GM19463 (cell line): ENCODE measurements around the gene TUT7.
"Not testable (repeated sequence)": the region's sequence is repeated elsewhere in the genome, so short reads cannot be mapped to it uniquely, and the experiment has no call there.

ENCODE experiments used
- ATAC-seq: cut with Tn5 transposase; IDR thresholded peaks from one replicate; pipeline ENCODE4 v1.9.1; 2021; ENCODE audit warnings: mild to moderate bottlenecking, moderate library complexity; ENCODE audit not compliant: unreplicated experiment

Gene TUT7

GRCh38 chr9:86354011-86354817, at the start of gene TUT7:
TUT7 (minus strand) TSS chr9:86354410; CDS start chr9:86353199, 1,211 bp downstream.
- ATAC-seq, result peak; percentile 78

DNA sequence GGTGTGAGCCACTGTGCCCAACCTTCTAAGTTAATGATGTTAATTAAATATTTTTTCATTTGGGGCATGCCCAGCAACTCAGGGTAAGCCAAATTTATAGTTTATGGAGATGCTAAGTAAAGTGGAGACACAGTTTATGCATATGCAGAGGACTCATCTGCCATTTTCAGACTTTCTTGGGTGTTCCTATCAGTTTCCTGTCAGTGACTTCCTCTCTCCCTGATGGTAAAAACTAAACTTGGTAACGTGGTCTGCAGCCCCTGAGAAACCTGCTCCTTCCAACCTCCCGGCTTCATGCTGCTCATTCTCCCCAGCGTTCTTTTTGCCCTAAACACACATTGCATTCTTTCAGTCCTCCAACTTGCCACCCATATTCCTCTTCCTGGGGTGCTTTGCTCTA, 48.4 kb upstream of the TUT7 start:
- no peak for ATAC-seq

- no peak for ATAC-seq
These were observed 42.2 kb upstream of the TUT7 start for GRCh38 chr9:86396412-86396811.

GRCh38 chr9:86390184-86390583, 36.0 kb upstream of the TUT7 start:
- ATAC-seq, result not testable (repeated sequence)

- ATAC-seq, result no peak
These were observed 35.4 kb upstream of the TUT7 start for GRCh38 chr9:86389628-86390027.

DNA sequence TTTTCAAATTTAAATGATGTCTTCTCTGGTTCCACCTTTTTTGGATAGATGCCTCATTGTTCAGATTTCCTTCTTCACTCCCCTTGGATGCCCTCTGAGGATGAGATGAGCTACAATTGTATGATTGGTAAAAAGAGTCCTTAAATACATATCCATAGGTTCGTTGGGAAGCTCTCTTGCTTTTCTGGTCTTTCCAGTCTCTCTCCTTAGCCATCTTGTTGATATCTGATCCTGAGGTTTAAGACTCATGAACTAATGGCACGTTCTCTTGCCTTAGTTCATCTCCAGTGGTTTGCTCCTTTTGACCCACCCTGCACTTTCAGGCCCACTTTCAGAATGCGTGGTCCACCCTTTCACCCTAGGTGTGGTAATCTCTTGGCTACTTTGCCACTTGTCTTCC, 33.2 kb upstream of the TUT7 start:
- no peak for ATAC-seq

GRCh38 chr9:86383000-86383399, 28.8 kb upstream of the TUT7 start:
- ATAC-seq, result not testable (repeated sequence)

DNA sequence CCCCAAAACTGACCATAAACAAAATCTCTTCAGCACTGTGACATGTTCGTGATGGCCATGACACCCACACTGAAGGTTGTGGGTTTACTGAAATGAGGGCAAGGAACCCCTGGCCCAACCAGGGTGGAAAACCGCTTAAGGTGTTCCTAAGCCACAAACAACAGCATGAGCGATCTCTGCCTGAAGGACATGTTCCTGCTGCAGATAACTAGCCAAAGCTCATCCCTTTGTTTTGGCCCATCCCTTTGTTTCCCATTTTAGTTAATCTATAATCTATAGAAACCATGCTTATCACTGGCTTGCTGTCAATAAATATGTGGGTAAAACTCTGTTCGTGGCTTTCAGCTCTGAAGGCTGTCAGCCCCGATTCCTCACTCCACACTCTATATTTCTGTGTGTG, 21.8 kb upstream of the TUT7 start:
- no peak for ATAC-seq

DNA sequence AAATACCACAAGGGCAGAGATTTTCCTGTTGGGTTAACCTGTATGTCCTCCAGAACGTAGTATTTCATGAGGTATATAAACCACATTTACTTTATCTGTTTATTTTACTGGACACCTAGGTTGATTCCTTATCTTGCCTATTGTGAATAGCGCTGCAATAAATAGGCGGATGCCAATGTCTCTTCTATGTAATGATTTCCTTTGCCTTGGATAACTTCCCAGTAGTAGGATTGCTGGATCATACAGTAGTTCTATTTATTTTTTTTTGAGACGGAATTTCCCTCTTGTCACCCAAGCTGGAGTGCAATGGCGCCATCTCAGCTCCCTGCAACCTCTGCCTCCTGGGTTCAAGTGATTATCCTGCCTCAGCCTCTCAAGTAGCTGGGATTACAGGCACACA, 15.6 kb upstream of the TUT7 start:
- ATAC-seq, result no peak

DNA sequence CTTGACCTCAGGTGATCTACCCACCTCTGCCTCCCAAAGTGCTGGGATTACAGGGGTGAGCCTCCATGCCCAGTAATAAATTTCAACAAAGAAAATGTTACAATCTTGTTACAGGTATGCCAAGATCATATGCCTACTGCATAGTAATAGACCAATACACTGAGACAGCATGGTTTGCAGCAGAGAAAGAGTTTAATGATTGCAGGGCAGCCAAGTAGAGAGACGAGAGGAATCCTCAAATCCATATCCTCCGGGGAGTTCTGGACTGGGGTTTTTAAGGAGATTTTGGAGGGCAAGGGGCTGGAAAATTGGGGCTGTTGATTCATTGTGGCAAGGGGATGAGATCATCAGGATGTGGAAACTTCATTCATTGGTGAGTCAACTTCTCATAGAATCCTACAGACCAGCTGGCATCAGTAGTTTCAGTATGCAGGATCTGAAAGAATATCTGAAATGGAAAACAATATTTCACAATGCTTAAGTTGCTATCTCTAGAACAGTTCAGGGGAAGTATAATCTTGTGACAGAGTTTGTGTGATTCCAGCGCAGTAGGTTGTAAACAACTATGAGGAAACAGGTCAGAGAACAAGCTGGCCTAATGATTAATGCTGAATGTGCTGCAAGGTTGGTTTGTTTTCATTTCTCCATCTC, 14.8 kb upstream of the TUT7 start:
- no peak for ATAC-seq

- no peak for ATAC-seq
These were observed 7.0 kb upstream of the TUT7 start for GRCh38 chr9:86361176-86361575.

- ATAC-seq, result no peak
These were observed 5.1 kb upstream of the TUT7 start for GRCh38 chr9:86359151-86359879.

GRCh38 chr9:86356871-86357866, 3.0 kb upstream of the TUT7 start:
- no peak for ATAC-seq

DNA sequence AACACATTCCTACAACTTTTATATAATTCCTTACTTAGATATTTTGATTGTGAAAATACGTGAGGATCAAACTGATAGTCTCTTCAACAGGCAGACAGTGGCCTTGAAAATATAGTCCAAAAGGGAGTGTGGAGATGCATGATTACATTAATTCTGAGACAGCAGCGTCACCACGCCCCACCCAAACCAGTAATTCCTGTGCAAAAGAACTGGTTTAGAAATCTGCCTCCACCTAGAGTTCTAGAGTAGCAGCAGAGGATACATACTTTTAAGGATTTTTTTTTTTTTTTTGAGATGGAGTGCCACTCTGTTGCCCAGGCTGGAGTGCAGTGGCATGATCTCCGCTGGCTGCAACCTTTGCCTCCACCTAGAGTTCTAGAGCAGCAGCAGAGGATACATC, 1.6 kb upstream of the TUT7 start:
- ATAC-seq, result no peak

DNA sequence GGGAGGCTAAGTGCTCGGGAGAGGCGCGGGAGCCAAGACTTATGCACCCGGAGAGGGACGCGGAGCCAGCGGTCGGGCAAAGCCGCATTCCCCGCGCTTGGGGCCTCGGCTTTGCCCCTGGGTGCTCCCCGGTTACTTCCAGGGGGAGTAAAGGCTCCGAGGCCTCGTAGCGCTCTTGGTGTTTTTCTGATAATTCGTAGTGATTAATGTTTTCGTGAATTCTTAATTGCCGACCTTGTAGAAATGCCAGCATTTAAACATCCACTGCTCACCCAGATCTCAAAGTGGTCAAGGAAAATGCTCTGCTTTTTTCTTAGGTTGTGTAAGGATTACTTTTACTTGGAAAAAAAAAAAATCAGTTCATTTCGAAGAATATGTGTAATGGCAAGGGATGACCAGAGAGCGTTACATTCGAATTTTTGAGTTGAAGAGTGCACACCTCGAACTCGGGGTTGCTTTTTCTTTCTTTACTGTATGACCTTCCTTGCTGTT, 654 bp upstream of the TUT7 start:
- ATAC-seq, result no peak

- ATAC-seq, result no peak
These were observed 577 bp downstream of the TUT7 start for GRCh38 chr9:86353655-86354010.

DNA sequence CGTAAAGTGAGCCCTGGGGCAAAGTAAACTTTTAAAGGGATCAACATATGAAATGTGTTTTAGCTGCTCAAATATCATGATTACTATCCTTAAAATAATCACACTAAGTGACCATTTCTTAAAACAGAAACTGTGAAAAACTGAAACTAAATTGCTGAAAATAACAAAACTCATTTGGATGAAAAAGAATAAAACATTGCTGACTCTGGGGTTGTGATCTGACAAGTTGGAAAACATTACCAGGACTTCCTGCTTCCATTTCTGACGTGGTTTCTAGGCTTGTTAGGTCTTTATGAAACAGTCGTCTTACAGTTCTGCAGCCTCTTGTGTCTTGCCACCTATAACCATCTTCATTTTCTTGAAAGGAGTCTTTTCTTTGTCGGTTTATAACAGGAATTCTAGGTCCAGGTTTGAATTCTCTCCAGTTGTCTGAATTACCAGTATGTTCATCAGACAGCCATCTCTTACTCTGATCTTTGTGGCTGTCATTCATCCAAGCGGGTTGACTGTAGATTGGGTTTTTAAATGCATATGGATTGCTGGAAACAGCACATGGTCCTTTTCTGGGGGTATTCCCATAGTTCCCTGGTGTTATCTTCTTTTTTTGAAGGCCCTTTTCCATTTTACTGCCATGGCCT, 1.7 kb downstream of the TUT7 start:
- no peak for ATAC-seq

DNA sequence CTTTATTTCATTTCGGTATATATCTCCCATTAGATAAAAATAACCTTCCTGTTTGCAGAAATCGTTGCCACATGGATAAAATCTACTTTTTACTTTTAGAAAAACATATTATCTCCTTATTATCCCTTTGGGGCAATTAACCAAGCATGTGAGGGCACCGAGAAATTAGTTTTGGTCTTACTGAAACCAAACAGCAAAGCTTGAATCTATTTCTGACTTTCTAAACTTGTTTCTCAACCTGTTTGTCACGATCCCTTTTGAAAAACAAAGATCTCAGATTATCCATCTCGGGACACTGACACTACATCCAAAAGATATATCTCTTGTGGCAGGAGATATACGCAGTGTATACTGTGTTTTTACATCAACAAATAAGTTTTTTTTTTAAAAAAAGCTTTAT, 2.3 kb downstream of the TUT7 start:
- ATAC-seq, result no peak

DNA sequence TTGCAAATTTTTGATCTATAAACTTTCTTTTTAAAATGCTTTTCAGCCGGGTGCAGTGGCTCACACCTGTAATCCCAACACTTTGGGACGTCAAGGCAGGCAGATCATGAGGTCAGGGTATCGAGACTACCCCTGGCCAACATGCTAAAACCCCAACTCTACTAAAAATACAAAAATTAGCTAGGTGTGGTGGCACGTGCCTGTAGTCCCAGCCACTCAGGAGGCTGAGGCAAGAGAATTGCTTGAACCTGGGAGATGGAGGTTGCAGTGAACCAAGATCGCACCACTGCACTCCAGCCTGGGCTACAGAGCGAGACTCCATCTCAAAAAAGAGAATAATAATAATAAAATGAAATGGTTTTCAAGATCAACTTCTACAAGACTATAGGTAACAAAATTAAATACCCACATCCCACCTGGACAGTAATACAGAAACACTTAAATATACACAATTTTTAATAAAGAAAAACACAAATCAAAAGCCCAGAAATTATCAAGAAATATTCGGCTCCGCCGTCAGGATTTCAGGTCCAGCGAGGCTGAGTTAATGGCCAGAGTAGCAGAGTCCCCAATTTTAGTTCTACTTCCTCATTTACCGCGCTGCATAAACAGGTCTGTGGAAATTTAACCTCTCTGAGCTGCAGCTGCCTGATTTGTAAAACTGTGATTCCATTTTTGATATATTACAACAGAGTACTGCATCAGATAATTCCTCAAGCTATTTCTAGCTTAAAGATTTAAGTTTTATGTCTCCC, 4.0 kb downstream of the TUT7 start:
- ATAC-seq, result no peak
